ENCODE results near the gene ITGB3BP.
"Not testable (repeated sequence)": the region's sequence is repeated elsewhere in the genome, so short reads cannot be mapped to it uniquely, and the experiment has no call there.

The ITGB3BP gene

GRCh38 chr1:63506782-63507181 is 16.2 kb downstream of the ITGB3BP start:
- no peak for DNase-seq (ENCODE audit: low spot score)

- DNase-seq (ENCODE audit: low spot score), result no peak
Measured at GRCh38 chr1:63501256-63501655, 21.8 kb downstream of the ITGB3BP start.

GRCh38 chr1:63498106-63498505 is 24.9 kb downstream of the ITGB3BP start:
- no peak for DNase-seq (ENCODE audit: low spot score)

GRCh38 chr1:63497577-63497976 is 25.4 kb downstream of the ITGB3BP start:
- no peak for DNase-seq (ENCODE audit: low spot score)

- no peak for DNase-seq (ENCODE audit: low spot score)
Measured at GRCh38 chr1:63487336-63488065, 35.5 kb downstream of the ITGB3BP start.

GRCh38 chr1:63486629-63487028 is 36.4 kb downstream of the ITGB3BP start:
- DNase-seq (ENCODE audit: low spot score), result no peak

- no peak for DNase-seq (ENCODE audit: low spot score)
Measured at GRCh38 chr1:63480057-63480456, 43.0 kb downstream of the ITGB3BP start.

GRCh38 chr1:63475761-63476160 is 47.3 kb downstream of the ITGB3BP start:
- no peak for DNase-seq (ENCODE audit: low spot score)

- not testable (repeated sequence) for DNase-seq (ENCODE audit: low spot score)
Measured at GRCh38 chr1:63468683-63469082, 54.3 kb downstream of the ITGB3BP start.

- DNase-seq (ENCODE audit: low spot score), result no peak
Measured at GRCh38 chr1:63466759-63467158, 56.3 kb downstream of the ITGB3BP start.

- DNase-seq (ENCODE audit: low spot score), result no peak
Measured at GRCh38 chr1:63466181-63466580, 56.8 kb downstream of the ITGB3BP start.

GRCh38 chr1:63463248-63463647 is 59.8 kb downstream of the ITGB3BP start:
- no peak for DNase-seq (ENCODE audit: low spot score)

- no peak for DNase-seq (ENCODE audit: low spot score)
Measured at GRCh38 chr1:63461661-63462230, 61.3 kb downstream of the ITGB3BP start.

- DNase-seq (ENCODE audit: low spot score), result no peak
Measured at GRCh38 chr1:63458750-63459149, 64.3 kb downstream of the ITGB3BP start.

- no peak for DNase-seq (ENCODE audit: low spot score)
Measured at GRCh38 chr1:63454269-63454668, 68.8 kb downstream of the ITGB3BP start.

- DNase-seq (ENCODE audit: low spot score), result no peak
Measured at GRCh38 chr1:63453232-63453631, 69.8 kb downstream of the ITGB3BP start.

GRCh38 chr1:63450416-63450815 is 72.6 kb downstream of the ITGB3BP start:
- no peak for DNase-seq (ENCODE audit: low spot score)

- no peak for DNase-seq (ENCODE audit: low spot score)
Measured at GRCh38 chr1:63448731-63449246, 74.2 kb downstream of the ITGB3BP start.

GRCh38 chr1:63442141-63442475 is 80.9 kb downstream of the ITGB3BP start:
- no peak for DNase-seq (ENCODE audit: low spot score)

GRCh38 chr1:63435161-63435560 is 87.9 kb downstream of the ITGB3BP start:
- DNase-seq (ENCODE audit: low spot score), result no peak

- DNase-seq (ENCODE audit: low spot score), result no peak
Measured at GRCh38 chr1:63429281-63429680, 93.7 kb downstream of the ITGB3BP start.

- no peak for DNase-seq (ENCODE audit: low spot score)
Measured at GRCh38 chr1:63428815-63429214, 94.2 kb downstream of the ITGB3BP start.

GRCh38 chr1:63423649-63424048 is 99.4 kb downstream of the ITGB3BP start:
- no peak for DNase-seq (ENCODE audit: low spot score)

GRCh38 chr1:63420746-63421145 is 102.3 kb downstream of the ITGB3BP start:
- DNase-seq (ENCODE audit: low spot score), result not testable (repeated sequence)
